Measurements from ENCODE around the gene ANKH.

DNA sequence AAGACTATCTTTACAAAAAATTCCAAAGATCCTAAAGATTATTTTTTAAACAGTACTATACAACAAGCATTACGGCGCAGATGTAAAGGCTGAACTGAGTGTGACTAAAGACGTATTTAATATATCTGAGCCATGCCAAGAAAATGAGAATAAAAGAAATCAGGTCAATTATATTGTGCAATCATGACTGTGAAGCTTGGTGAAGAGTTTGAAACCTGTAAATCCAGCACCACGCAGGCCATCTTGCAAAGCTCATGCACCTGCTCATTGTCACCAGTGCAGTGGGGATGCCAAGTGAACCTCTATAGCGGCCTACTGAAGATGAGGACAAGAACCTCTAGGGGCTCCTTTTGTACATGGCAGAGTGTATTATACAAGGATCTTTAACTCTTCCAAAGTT, 89.0 kb downstream of the ANKH start:
- TF ChIP-seq ESRRA (IDR thresholded peaks at IDR 0.05; ENCODE audit: borderline replicate concordance, low read length) (no peak), CTCF (IDR thresholded peaks at IDR 0.05) (no peak), SMC3 (IDR thresholded peaks at IDR 0.05) (no peak), SREBF2 (IDR thresholded peaks at IDR 0.05) (no peak), TP53 (CRISPR knock-in tag; IDR thresholded peaks at IDR 0.05) (no peak), CEBPB (IDR thresholded peaks at IDR 0.05) (0 out of 4 replicates have a peak, but pooled peaks of 1 of the 2 experiments have one; percentile 10), EHF (CRISPR knock-in tag; IDR thresholded peaks at IDR 0.05) (no peak), POLR2A (IDR thresholded peaks at IDR 0.05; ENCODE audit: low read length) (no peak), JUNB (IDR thresholded peaks at IDR 0.05) (no peak), PBX3 (IDR thresholded peaks at IDR 0.05) (no peak)
- TF ChIP-seq, protein P1, sequence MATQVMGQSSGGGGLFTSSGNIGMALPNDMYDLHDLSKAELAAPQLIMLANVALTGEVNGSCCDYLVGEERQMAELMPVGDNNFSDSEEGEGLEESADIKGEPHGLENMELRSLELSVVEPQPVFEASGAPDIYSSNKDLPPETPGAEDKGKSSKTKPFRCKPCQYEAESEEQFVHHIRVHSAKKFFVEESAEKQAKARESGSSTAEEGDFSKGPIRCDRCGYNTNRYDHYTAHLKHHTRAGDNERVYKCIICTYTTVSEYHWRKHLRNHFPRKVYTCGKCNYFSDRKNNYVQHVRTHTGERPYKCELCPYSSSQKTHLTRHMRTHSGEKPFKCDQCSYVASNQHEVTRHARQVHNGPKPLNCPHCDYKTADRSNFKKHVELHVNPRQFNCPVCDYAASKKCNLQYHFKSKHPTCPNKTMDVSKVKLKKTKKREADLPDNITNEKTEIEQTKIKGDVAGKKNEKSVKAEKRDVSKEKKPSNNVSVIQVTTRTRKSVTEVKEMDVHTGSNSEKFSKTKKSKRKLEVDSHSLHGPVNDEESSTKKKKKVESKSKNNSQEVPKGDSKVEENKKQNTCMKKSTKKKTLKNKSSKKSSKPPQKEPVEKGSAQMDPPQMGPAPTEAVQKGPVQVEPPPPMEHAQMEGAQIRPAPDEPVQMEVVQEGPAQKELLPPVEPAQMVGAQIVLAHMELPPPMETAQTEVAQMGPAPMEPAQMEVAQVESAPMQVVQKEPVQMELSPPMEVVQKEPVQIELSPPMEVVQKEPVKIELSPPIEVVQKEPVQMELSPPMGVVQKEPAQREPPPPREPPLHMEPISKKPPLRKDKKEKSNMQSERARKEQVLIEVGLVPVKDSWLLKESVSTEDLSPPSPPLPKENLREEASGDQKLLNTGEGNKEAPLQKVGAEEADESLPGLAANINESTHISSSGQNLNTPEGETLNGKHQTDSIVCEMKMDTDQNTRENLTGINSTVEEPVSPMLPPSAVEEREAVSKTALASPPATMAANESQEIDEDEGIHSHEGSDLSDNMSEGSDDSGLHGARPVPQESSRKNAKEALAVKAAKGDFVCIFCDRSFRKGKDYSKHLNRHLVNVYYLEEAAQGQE (IDR thresholded peaks at IDR 0.05): no peak
- TF ChIP-seq, protein P2, sequence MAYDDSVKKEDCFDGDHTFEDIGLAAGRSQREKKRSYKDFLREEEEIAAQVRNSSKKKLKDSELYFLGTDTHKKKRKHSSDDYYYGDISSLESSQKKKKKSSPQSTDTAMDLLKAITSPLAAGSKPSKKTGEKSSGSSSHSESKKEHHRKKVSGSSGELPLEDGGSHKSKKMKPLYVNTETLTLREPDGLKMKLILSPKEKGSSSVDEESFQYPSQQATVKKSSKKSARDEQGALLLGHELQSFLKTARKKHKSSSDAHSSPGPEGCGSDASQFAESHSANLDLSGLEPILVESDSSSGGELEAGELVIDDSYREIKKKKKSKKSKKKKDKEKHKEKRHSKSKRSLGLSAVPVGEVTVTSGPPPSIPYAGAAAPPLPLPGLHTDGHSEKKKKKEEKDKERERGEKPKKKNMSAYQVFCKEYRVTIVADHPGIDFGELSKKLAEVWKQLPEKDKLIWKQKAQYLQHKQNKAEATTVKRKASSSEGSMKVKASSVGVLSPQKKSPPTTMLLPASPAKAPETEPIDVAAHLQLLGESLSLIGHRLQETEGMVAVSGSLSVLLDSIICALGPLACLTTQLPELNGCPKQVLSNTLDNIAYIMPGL (CRISPR knock-in tag; IDR thresholded peaks at IDR 0.05; ENCODE audit: borderline replicate concordance): no peak
